OCI-LY7 (cell line): ENCODE results near the gene ULK4. TPM values are rescaled to one million over a fixed set of nuclear protein-coding genes. Genes with fewer than 3 reads are reported as not detected.

Source experiments
- BruUV-seq: library from RNA; stranded (reverse); fragments of 400-500 nt; replicated peaks from 2 replicates; lab custom pipeline; 2021; lab: Mats Ljungman, UMichigan
- CTCF ChIA-PET: fragments of 300-600 bp; sonication (Branson Sonifier 250); formaldehyde crosslinking; loops from one replicate; lab custom pipeline; 2022; ENCODE audit warnings: antibody characterized with exemption; ENCODE audit not compliant: unreplicated experiment; lab: Charles Lee
- POLR2A ChIA-PET: fragments of 300-600 bp; sonication (Branson Sonifier 250); formaldehyde crosslinking; loops from one replicate; lab custom pipeline; 2022; ENCODE audit warnings: antibody characterized with exemption; lab: Charles Lee
- DNase-seq: peaks from one replicate; pipeline ENCODE4 v3.0.0-alpha.2; 2015; ENCODE audit warnings: low spot score
- H2AFZ ChIP-seq: fragments of 200-600 bp; sonication (generic), shearing (Covaris generic); 2 replicates; pipeline ENCODE4 v1.6.1; 2014; ENCODE audit warnings: mild to moderate bottlenecking, antibody characterized with exemption, low read length, moderate library complexity
- H3K27ac ChIP-seq: fragments of 200-600 bp; sonication (generic); 2 replicates; pipeline ENCODE4 v1.5.1; 2014; ENCODE audit warnings: mixed run types, low read depth, mild to moderate bottlenecking, moderate library complexity, low read length, inconsistent platforms; ENCODE audit not compliant: poor library complexity, severe bottlenecking
- H3K36me3 ChIP-seq: fragments of 200-600 bp; sonication (generic); 2 replicates; pipeline ENCODE4 v1.6.1; 2014; ENCODE audit warnings: mild to moderate bottlenecking, antibody characterized with exemption, low read length, moderate library complexity, mixed read lengths; ENCODE audit not compliant: insufficient read depth
- H3K4me1 ChIP-seq: fragments of 200-600 bp; sonication (generic); 2 replicates; pipeline ENCODE4 v1.5.1; 2014; ENCODE audit warnings: mild to moderate bottlenecking, low read length; ENCODE audit not compliant: insufficient read depth, poor library complexity, severe bottlenecking
- H3K4me2 ChIP-seq: fragments of 200-600 bp; sonication (generic); 2 replicates; pipeline ENCODE4 v1.6.1; 2014; ENCODE audit warnings: mild to moderate bottlenecking, low read length
- H3K4me3 ChIP-seq: fragments of 200-600 bp; sonication (generic); 2 replicates; pipeline ENCODE4 v1.5.1; 2014; ENCODE audit warnings: mild to moderate bottlenecking, low read depth, low read length; ENCODE audit not compliant: poor library complexity, severe bottlenecking
- H3K79me2 ChIP-seq: fragments of 200-600 bp; sonication (generic); 2 replicates; pipeline ENCODE4 v1.6.1; 2016; ENCODE audit warnings: low read depth, mild to moderate bottlenecking, low read length, moderate library complexity, mixed read lengths; ENCODE audit not compliant: insufficient read depth
- H3K9me2 ChIP-seq: fragments of 200-600 bp; sonication (generic); 2 replicates; pipeline ENCODE4 v1.6.1; 2016; ENCODE audit warnings: mild to moderate bottlenecking, low read length, mixed read lengths; ENCODE audit not compliant: insufficient read depth
- H3K9me3 ChIP-seq: fragments of 200-600 bp; sonication (generic); 2 replicates; pipeline ENCODE4 v1.6.1; 2014; ENCODE audit warnings: mild to moderate bottlenecking, mixed run types, low read length, mixed read lengths
- H4K20me1 ChIP-seq: fragments of 200-600 bp; sonication (generic); 2 replicates; pipeline ENCODE4 v1.6.1; 2014; ENCODE audit warnings: mild to moderate bottlenecking, antibody characterized with exemption, low read length, moderate library complexity, mixed read lengths; ENCODE audit not compliant: insufficient read depth
- EZH2phosphoT487 ChIP-seq: fragments of 200-600 bp; sonication (generic); IDR thresholded peaks from 2 replicates; pipeline ENCODE4 v1.6.1; 2018; ENCODE audit warnings: low read depth, borderline replicate concordance, mild to moderate bottlenecking, mixed run types, antibody characterized with exemption, low read length, moderate library complexity, mixed read lengths
- intact Hi-C: fragments of 100-400 bp; cut with micrococcal nuclease; formaldehyde crosslinking; loops from one replicate; pipeline ENCODE4 v1.10.0; 2022; ENCODE audit not compliant: unreplicated experiment
- total RNA-seq, 2 experiments: library from RNA; depleted of rRNA in 1 of 2; stranded (reverse); fragments of >200 nt in 1 of 2; shearing (Covaris generic) in 1 of 2; gene quantifications; 2 replicates each; pipeline ENCODE4 v1.2.3, GENCODE V29; 2014 to 2022
- TF ChIP-seq, protein P1 (sequence below): fragments of 200-600 bp; sonication (generic); conservative IDR thresholded peaks from 2 replicates; pipeline ENCODE4 v1.5.1; 2014; ENCODE audit warnings: mild to moderate bottlenecking, antibody characterized with exemption, low read length, moderate library complexity, mixed read lengths

ULK4 gene
- total RNA-seq, 2 experiments from 2014 or later, result 18.9 to 21.0 TPM

DNA sequence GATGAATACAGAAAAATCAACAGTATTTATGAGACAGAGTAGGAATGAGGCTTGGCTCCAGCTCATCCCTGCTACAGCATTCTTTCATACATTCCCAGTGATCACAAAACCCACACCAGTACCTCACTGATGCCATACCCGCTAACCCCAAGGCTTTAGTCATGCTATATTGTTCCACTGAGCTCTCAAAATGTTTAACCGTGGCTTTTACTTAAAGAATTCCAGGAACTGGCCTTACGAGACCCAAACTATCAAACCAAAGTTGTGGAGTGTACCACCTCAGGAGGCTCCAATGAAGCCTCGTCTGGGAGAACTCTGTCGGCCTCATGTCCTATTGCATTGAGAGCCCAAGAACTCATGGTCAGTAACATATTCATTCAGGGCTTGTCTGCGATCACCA lies 278.9 kb downstream of the ULK4 start:
- H3K36me3 ChIP-seq, result no peaks in the 10 kb centered on the region
- H4K20me1 ChIP-seq, result no peaks in the 10 kb centered on the region
- H3K27ac ChIP-seq, result no peak overlapping the region
- intact Hi-C loops, result no loop called here
- no peak overlapping the region for H3K4me3 ChIP-seq
- H3K4me1 ChIP-seq, result no peaks in the 10 kb centered on the region
- CTCF ChIA-PET, result no interaction called here
- H3K79me2 ChIP-seq, result no peaks in the 10 kb centered on the region
- H3K9me2 ChIP-seq, result no peaks in the 10 kb centered on the region
- no peak for DNase-seq
- no TSS peak for BruUV-seq
- H3K9me3 ChIP-seq, result no peaks in the 10 kb centered on the region
- POLR2A ChIA-PET, result interaction anchor here (0.5 kb wide), 1 partner anchor 110 kb away, joined by 3 read pairs; no protein-coding TSS in a partner anchor
- TF ChIP-seq EZH2phosphoT487, result no peak
- TF ChIP-seq, protein P1, sequence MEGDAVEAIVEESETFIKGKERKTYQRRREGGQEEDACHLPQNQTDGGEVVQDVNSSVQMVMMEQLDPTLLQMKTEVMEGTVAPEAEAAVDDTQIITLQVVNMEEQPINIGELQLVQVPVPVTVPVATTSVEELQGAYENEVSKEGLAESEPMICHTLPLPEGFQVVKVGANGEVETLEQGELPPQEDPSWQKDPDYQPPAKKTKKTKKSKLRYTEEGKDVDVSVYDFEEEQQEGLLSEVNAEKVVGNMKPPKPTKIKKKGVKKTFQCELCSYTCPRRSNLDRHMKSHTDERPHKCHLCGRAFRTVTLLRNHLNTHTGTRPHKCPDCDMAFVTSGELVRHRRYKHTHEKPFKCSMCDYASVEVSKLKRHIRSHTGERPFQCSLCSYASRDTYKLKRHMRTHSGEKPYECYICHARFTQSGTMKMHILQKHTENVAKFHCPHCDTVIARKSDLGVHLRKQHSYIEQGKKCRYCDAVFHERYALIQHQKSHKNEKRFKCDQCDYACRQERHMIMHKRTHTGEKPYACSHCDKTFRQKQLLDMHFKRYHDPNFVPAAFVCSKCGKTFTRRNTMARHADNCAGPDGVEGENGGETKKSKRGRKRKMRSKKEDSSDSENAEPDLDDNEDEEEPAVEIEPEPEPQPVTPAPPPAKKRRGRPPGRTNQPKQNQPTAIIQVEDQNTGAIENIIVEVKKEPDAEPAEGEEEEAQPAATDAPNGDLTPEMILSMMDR, result no peak
- no peak overlapping the region for H3K4me2 ChIP-seq
- no peak overlapping the region for H2AFZ ChIP-seq

DNA sequence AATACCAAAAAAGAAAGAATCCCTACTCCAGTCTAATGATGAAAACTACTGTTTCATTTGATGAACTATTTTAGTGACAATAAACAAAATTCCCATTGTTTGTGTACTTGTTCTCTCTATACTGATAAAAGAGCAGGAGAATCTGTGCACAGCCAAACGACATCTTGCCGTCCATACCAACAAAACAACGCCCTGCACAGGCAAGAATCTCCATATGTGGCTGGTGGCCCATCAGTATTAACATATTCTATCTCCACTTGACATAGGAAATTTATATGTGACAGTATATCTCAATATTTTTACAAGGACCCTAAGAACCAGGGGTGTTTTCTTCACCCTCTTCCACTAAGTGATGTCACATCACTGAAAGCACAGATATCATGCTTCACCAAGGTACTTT lies 279.5 kb downstream of the ULK4 start:
- Histone ChIP-seq H3K9me2 (no peaks in the 10 kb centered on the region), H2AFZ (no peak overlapping the region), H3K27ac (no peak overlapping the region), H3K4me1 (no peaks in the 10 kb centered on the region), H4K20me1 (no peaks in the 10 kb centered on the region), H3K4me2 (no peak overlapping the region), H3K79me2 (no peaks in the 10 kb centered on the region), H3K36me3 (no peaks in the 10 kb centered on the region), H3K4me3 (no peak overlapping the region), H3K9me3 (no peaks in the 10 kb centered on the region)
- no peak for DNase-seq
- no TSS peak for BruUV-seq
- TF ChIP-seq EZH2phosphoT487, result no peak
- ChIA-PET CTCF (no interaction called here), POLR2A (interaction anchor here (0.6 kb wide), 1 partner anchor 63 kb away, joined by 3 read pairs; no protein-coding TSS in a partner anchor)
- intact Hi-C loops, result no loop called here

DNA sequence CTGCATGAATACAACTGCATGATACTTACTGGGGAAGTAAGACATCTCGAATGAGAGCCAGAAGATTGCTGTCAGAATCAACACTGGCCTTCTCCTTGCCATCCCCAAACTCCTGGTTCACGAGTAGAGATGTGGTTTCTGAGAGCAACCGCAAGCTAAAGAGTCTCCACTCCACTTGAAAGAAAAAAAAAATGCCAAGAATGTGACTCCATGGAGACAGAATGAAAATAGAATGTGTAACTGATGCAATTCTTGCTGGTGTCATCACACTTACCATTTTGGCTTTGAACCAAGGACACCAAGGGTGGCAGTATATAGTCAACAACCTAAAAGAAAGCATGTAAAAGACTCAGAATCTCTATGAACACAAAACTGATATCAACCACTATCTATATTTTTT lies 280.4 kb downstream of the ULK4 start:
- Histone ChIP-seq H3K27ac (no peak overlapping the region), H3K9me3 (no peaks in the 10 kb centered on the region), H3K79me2 (no peaks in the 10 kb centered on the region), H3K36me3 (no peaks in the 10 kb centered on the region), H3K4me2 (no peak overlapping the region), H2AFZ (no peak overlapping the region), H3K4me3 (no peak overlapping the region), H4K20me1 (no peaks in the 10 kb centered on the region), H3K4me1 (no peaks in the 10 kb centered on the region), H3K9me2 (no peaks in the 10 kb centered on the region)
- intact Hi-C loops, result no loop called here
- TF ChIP-seq EZH2phosphoT487, result no peak
- TF ChIP-seq, protein P1, result no peak
- ChIA-PET POLR2A (interaction anchor here (0.6 kb wide), 1 partner anchor 62 kb away, joined by 3 read pairs; no protein-coding TSS in a partner anchor), CTCF (no interaction called here)
- no peak for DNase-seq
- BruUV-seq, result no TSS peak
